SK-N-MC (cell line): ENCODE data around the gene ZNF664.

ENCODE experiments used
- EZH2 ChIP-seq: fragments of 200-600 bp; sonication (generic); IDR thresholded peaks from one replicate; pipeline ENCODE4 v1.6.1; 2017; ENCODE audit warnings: antibody characterized with exemption
- POLR2AphosphoS5 ChIP-seq: IDR thresholded peaks from 2 replicates; pipeline ENCODE4 v1.6.1; 2012; ENCODE audit warnings: mild to moderate bottlenecking, low read depth, low read length, borderline replicate concordance

GRCh38 chr12:123989753-123990152 lies 16.7 kb downstream of the ZNF664 start:
- TF ChIP-seq POLR2AphosphoS5: no peak
- TF ChIP-seq EZH2: no peak
